ENCODE results near the gene LPXN.
A peak's percentile ranks its signal among the peaks of the same experiment; 100 is the strongest.

LPXN gene

DNA sequence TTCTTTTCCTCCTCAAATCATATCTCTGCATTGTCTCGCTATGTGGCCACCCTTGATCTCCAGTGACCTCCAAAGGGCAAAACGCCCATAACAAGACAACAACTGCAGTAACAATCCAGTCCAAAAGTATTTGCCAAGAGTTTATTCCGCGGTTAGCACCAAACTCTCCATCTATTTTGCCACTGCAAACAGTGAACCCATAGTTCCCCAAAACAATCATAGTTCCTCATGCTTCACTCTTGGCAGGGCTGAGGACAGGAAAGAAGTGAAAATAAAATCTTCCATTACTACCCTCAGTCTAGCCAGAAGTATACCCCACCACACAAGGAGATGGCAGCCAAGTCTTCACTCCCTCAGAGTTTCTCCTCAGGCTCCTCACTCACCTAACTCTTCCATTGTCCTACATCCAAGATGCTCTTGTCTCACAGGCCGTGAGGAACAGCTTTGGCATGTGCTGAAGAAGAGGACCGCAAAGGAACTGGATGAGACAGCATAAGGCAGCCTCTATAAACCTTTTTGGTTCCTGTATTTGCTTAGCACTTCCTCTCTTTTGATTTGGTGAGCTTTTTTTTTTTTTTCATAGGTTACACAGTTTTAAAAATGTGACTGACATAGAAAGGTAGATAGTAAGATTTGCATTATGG, at the start of gene LPXN:
Gene LPXN, minus strand, starts transcription at position 480 of the 644 bp plus-strand sequence. Its CDS starts 84 bp downstream, at position 396.
- peak; percentile 72 for DNase-seq

- DNase-seq: no peak
Observed at GRCh38 chr11:58625086-58625485, 49.4 kb upstream of the LPXN start.

GRCh38 chr11:58622344-58622743, 46.7 kb upstream of the LPXN start, which contains the start of gene CNTF:
TSS of gene CNTF (plus strand) at chr11:58622665. CDS start at chr11:58622753, 88 bp downstream.
- no peak for DNase-seq

GRCh38 chr11:58621586-58622262, 46.1 kb upstream of the LPXN start:
- DNase-seq: no peak

GRCh38 chr11:58617976-58618557, 42.4 kb upstream of the LPXN start:
- peak; percentile 57 for DNase-seq

DNA sequence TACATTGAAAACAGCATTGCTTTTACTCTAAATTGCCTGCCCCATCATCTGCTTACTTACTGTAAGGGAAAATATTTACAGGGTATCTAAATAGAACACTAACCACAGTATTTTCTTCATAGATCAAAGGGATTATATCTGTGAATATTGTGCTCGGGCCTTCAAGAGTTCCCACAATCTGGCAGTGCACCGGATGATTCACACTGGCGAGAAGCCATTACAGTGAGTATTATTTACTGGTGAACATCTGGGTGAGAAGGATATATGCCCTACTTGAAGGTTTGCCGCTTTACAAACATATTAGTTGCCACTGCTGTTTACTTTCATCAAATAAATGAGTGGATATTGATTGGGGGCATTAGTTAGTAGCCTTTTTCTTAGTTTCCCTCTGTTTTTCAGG, 40.9 kb upstream of the LPXN start:
- DNase-seq: peak; percentile 56

DNA sequence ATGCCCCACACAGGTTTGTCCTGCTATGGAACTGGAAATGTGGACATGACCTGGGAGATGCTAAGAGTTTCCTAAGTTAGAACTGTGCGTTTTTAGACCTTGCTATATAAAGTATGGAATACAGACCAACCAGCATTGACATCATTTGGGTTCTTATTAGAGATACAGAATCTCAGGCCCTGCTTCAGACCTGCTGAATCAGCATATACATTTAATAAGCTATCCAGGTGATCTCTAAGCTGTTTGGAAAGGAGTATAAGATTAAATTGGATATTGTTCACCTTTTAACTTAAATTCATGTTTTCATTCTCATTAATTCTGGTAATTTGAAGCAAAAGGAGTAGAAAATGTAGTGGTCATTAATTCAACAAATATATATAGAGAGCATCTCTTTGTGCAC, 39.9 kb upstream of the LPXN start:
- DNase-seq: no peak

GRCh38 chr11:58613228-58613627, 37.6 kb upstream of the LPXN start:
- no peak for DNase-seq

- DNase-seq: no peak
Observed at GRCh38 chr11:58609723-58610122, 34.1 kb upstream of the LPXN start.

DNA sequence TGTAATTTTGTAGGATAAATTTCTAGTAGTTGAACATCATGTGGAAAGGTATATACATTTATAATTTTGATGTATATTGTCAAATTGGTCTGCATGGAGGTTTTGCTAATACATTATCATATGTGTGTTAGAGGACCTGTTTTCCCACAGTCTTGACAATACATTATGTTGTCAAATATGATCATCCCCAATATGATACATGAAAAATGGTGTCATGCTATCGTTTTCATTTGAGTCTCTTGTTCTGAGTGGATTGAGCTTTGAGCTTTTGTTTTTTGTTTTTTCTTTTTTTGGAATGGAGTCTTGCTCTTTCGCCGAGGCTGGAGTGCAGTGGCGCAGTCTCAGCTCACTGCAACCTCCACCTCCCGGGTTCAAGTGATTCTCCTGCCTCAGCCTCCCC, 32.7 kb upstream of the LPXN start:
- DNase-seq: no peak

GRCh38 chr11:58606930-58607714, 31.5 kb upstream of the LPXN start:
- no peak for DNase-seq

DNA sequence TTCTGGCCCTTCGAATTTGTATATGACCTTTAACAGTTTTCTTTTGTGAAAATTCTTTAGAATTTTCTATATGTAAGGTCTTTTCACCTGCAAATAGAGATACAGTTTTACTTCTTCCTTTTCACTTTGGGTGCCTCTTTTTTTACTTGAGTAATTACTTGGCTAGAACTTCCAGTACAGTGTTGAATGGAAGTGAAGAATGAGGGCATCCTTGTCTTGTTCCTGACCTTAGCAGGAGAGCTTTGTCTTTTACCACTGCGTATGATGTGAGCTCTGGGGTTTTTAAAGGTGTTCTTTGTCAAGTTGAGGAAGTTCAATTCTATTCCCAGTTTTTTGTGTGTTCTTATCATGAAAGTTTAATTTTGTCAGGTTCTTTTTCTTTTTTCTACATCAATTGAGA, 24.9 kb upstream of the LPXN start:
- no peak for DNase-seq

DNA sequence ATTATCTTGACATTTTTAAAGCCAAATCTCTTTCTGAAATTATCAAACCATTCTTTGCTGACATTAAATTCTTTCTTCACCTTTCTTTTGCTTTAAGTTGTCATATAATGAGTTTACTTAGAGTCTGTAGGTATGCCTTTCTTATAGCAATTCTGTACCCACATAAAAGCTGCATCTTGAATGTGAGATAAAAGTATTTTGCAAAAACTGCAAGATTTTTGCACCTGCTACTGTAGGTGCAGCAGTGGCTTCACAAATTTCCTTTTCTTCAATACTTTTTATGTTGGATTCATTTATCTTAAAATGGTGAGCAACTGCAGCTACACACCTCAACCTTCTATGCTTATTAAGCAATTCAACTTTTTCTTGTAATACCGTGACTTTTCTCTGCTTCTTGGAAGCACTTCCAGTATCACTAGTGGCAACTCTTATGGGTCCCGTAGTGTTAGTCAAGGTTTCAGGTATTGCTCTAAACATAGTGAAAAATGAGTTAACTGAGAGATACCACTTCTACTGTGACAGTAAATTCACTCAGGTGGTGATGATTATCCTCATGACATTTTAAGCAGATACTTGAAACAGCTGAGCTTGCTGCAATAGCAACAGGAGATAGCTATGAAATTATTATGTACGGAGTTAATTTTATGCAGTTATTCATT, 22.0 kb upstream of the LPXN start:
- no peak for DNase-seq

GRCh38 chr11:58596621-58597020, 21.0 kb upstream of the LPXN start:
- no peak for DNase-seq

GRCh38 chr11:58594826-58595225, 19.2 kb upstream of the LPXN start:
- no peak for DNase-seq

DNA sequence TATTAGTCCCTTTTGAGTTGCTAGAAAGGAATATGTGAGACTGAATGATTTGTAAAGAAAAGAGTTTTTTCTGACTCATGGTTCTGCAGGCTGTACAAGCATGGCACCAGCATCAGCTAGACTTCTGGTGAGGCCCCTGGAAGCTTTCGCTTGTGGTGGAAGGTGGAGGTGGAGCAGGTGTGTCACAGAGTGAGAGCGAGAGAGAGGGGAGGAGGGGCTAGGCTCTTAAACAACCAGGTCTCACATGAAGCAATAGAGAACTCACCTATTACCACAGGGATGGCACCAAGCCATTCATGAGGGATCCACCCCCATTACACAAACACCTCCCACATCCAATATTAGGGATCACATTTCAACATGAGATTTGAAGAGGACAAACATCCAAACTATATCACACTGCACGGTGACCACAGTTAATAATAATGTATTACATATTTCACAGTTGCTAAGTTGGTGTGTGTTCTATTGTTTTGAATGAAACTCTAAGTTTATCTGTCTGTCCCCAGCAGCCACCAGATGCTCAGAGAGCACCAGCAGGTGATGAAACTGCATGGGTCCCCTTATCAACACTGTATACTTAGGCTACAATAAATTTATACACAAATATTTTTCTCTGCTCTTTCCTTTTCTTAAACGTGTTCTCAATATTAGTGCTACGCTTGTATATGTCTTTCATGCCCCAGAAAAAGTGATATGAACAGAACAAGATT, 17.3 kb upstream of the LPXN start:
- DNase-seq: no peak

DNA sequence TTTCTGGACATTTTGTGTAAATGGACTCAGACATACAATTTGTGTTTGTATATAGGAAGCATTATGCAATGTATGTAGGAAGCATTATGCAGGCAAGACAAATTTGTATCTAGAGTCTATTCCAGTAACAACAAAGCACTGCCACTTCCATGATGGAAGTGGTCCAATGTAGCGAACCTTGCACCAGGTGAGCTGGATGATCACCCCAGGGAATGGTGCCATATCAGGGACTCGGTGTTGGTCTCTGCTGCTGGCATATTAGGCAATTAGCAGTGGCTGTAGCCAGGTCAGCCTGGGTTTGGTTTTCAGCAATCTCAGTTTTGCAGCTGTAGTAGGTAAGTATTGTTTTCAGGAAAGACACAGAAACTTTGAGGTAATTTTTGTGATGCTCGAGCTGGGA, 16.0 kb upstream of the LPXN start:
- DNase-seq: no peak

- DNase-seq: no peak
Observed at GRCh38 chr11:58586998-58587397, 11.3 kb upstream of the LPXN start.

GRCh38 chr11:58582437-58582836, 6.8 kb upstream of the LPXN start:
- no peak for DNase-seq

GRCh38 chr11:58580311-58580710, 4.7 kb upstream of the LPXN start:
- DNase-seq: no peak

- peak; percentile 94 for DNase-seq
Observed at GRCh38 chr11:58579192-58580129, 3.8 kb upstream of the LPXN start.

Data from hematopoietic multipotent progenitor cell treated with erythropoietin and hydrocortisone succinate and interleukin-3 and kit ligand, for 6 days (in vitro differentiated cells).